HG03060 (cell line): ENCODE measurements around the gene CXCR6.

Source experiments
- ATAC-seq: cut with Tn5 transposase; IDR thresholded peaks from one replicate; pipeline ENCODE4 v1.9.1; 2021; ENCODE audit warnings: low read depth, moderate number of reproducible peaks; ENCODE audit not compliant: unreplicated experiment

The CXCR6 gene

DNA sequence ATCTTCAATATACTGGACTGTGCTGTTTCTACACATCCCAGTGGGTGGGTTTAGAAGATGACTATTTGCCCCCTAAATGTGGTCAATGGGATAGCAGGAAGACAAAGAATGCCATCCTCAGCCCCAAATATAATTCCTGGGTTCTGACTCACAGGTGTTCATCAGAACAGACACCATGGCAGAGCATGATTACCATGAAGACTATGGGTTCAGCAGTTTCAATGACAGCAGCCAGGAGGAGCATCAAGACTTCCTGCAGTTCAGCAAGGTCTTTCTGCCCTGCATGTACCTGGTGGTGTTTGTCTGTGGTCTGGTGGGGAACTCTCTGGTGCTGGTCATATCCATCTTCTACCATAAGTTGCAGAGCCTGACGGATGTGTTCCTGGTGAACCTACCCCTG, 3.0 kb downstream of the CXCR6 start:
- no peak for ATAC-seq

- no peak for ATAC-seq
Measured at GRCh38 chr3:45946875-45947274, 3.6 kb downstream of the CXCR6 start.

DNA sequence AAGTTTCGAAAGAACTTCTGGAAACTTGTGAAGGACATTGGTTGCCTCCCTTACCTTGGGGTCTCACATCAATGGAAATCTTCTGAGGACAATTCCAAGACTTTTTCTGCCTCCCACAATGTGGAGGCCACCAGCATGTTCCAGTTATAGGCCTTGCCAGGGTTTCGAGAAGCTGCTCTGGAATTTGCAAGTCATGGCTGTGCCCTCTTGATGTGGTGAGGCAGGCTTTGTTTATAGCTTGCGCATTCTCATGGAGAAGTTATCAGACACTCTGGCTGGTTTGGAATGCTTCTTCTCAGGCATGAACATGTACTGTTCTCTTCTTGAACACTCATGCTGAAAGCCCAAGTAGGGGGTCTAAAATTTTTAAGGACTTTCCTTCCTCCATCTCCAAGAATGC, 4.1 kb downstream of the CXCR6 start:
- no peak for ATAC-seq

GRCh38 chr3:45948311-45948781, 5.1 kb downstream of the CXCR6 start:
- no peak for ATAC-seq

GRCh38 chr3:45948881-45949280, 5.6 kb downstream of the CXCR6 start:
- ATAC-seq: no peak

DNA sequence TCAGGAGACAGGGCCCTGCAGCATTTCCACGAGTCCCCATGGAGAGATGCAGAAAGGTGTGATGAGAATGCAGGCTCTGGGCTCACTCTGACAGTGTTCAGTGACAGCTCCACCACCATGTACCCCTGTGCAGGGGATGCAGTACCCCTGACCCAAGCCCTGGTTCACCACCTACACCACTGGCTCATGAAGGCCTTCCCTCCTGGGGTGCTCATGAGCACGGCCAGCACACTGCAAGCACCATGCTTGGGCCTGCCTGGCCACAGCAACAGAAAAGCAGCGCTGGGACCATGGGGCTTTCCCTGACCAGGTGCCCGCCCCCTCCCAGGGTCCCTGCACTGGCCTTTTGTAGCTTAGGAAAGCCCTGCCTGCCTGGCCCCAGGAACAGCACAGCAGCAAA, 6.2 kb downstream of the CXCR6 start:
- no peak for ATAC-seq

- ATAC-seq: no peak
Measured at GRCh38 chr3:45950131-45950530, 6.9 kb downstream of the CXCR6 start.

GRCh38 chr3:45950686-45951600, 7.7 kb downstream of the CXCR6 start:
- no peak for ATAC-seq

DNA sequence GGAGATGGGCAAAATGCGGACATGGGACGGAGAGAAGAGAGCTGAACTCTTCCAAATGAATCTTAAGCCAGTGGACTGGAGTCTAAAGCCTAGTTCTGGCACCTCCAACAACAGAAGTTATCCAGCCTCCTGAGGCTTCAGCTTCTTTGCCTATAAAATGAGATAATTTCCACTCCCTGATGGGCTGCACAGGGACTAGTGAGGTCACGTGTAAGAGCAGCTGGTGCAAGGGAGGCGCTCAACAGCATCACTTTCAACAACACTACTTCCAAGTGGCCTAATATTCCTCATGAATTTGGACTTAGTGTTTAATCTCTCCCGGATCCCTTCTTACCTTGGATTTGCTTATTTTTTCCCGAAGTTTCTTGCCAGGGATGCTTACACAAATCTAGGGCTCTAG, 8.7 kb downstream of the CXCR6 start:
- no peak for ATAC-seq

- no peak for ATAC-seq
Measured at GRCh38 chr3:45952456-45952855, 9.2 kb downstream of the CXCR6 start.

DNA sequence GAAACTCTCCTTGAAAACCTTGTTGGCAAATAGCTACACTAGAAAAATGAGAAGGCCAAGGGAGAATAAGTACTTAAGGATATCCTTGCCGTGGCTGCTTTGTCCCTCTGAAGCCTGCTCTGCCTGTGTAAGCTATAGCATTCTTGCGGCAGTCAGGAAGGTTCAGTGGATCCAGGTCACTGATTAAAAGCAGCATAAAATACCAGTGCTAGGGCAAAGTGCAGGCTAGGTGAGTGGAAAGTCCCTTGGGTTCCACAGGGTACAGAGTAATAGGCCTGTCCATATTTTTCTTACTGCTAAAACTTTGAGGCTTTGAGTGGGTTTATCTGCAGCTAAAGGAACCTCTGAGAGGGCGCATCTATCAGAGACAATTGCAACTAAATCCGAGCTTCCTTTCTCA, 10.3 kb downstream of the CXCR6 start:
- no peak for ATAC-seq

DNA sequence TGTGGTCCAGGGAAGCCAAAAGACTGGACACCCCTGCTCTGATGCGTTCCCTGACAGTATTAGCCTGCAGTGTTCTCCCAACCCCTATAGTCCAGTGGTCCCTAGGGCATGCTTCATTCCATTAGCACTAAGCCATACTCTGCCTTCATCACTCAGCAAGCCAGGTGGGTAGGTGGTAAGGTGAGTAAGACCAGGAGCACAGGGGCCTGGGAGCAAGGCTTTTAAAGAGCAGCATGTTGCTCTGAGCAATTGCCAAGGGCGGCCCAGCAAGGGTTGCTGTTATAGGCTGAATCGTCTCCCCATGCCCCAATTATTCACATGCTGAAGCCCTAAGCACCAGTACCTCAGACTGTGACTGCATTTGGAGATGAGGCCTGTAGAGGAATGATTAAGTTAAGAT, 11.0 kb downstream of the CXCR6 start:
- ATAC-seq: no peak

DNA sequence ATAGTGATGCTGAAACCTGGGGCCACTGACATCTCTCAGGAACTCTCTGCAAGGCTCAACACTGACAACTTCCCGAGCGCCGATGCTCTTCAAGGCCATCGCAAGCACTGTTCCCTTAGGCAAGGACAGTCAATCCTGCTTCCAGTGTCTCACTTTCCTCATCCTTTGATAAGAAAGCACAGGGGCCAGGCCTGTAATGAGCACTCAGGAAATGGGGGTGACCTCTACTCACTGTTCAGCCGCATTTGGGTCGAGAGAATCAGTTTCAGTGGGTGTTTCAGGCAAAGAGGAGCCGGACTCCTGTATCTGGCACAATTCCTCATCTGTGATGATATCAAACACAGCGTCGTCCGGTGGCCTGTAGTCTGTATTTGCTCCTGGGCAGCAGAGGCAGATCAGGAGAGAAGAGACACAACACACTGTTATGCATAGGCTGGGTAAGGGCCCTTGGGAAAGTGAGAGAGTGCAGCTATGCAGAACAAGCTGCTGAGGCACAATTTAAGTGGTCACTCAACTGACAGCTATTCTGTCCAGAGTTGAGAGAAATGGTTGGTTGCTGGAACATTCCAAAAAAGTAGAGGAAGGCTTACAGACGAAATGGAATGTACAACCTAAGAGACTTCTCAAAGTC, 11.9 kb downstream of the CXCR6 start:
- ATAC-seq: no peak

DNA sequence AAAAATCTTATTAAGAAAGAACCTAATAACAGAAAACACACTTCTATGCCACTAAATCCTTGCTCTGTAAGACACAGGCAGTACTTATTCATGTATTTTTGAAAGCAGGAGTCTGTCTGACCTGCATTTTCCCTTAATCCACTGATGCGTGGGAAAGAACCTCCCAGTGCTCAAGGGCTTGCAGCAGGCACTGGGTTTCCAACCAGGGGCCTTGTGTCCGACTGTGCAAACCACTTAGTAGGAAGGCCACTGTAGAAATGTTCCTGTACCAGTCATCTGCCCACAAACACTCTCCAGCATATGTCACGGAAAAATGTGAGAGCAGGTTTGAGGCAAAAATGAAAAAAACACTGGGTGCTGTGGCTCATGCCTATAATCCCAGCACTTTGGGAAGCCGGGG, 12.4 kb downstream of the CXCR6 start:
- ATAC-seq: no peak

GRCh38 chr3:45957586-45957985, 14.3 kb downstream of the CXCR6 start:
- ATAC-seq: no peak

DNA sequence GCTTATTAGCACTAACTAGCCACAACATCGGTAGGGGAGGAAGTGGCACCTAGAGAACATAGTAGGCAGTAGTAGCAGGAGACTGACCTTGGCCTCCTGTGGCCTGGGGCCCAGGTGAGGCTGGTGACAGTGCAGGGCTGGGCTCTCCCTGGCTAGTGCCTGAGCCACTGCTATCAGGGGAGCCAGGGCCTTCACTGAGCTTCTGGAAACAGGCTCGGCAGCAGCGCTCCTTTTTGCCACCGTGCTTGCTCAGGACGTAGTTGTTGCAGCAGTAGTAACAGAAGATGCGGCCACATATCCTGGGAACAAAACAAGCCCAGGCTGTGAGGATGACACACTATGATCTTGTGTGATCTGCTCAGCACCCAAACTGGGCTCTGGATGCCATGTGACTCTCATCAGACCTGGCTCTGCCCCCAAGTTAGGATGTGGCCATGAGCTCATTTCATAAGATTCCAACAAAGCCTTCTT, 15.1 kb downstream of the CXCR6 start:
- no peak for ATAC-seq

GRCh38 chr3:45959201-45959600, 15.9 kb downstream of the CXCR6 start:
- no peak for ATAC-seq

- no peak for ATAC-seq
Measured at GRCh38 chr3:45960289-45960688, 17.0 kb downstream of the CXCR6 start.

GRCh38 chr3:45962033-45962432, 18.8 kb downstream of the CXCR6 start:
- no peak for ATAC-seq

- no peak for ATAC-seq
Measured at GRCh38 chr3:45964139-45964538, 20.9 kb downstream of the CXCR6 start.

- no peak for ATAC-seq
Measured at GRCh38 chr3:45965253-45965652, 22.0 kb downstream of the CXCR6 start.

DNA sequence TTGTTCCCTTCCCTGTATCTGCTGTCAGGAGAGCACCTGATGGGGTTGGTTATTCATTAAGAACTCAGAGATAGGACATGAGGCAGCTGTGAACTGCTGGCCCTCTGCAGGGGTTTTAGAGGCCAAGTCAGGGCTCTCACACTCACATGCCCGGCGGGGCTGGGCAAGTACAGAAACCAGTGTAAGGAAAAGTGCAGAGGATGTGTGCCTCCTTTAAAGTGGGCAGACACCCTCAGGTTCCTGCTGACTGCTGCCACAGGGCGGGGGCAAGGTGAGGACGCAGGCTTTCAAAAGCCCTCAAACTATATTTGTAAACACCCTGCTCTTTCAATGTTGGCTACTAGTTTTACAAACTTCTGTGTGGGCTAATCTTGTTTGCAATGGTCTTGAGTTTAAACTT, 22.4 kb downstream of the CXCR6 start:
- no peak for ATAC-seq
